HT-29 (cell line): ENCODE data around the gene TARDBP. TPM values are rescaled to one million over a fixed set of nuclear protein-coding genes. Genes with fewer than 3 reads are reported as not detected.
"Not testable (repeated sequence)": the region's sequence is repeated elsewhere in the genome, so short reads cannot be mapped to it uniquely, and the experiment has no call there.

Experiments
- DNase-seq: peaks from one replicate; pipeline ENCODE4 v3.0.0-alpha.2; 2015; ENCODE audit warnings: low spot score
- total RNA-seq: library from RNA; depleted of rRNA; stranded (reverse); fragments of >200 nt; shearing (Covaris generic); gene quantifications from 2 replicates; pipeline ENCODE4 v1.2.3, GENCODE V29; 2014

The TARDBP gene
- total RNA-seq, 1 experiment from 2014 or later, result 55.7 TPM

DNA sequence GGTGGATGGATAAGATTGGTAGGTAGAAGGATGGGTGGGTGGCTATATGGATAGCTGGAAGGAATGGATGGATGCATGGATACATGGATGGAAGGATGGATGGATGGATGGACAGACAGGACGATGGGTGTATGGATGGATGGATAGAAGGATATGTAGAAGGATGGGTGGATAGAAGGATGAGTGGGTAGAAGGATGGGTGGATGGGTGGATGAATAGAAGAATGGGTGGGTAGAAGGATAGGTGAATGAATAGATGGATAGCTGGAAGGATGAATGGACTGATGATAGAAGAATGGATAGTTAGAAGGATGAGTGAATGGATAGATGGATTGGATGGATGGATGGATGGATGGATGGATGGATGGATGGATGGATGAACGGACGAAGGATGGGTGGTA is 29.6 kb downstream of the TARDBP start:
- DNase-seq, result no peak

DNA sequence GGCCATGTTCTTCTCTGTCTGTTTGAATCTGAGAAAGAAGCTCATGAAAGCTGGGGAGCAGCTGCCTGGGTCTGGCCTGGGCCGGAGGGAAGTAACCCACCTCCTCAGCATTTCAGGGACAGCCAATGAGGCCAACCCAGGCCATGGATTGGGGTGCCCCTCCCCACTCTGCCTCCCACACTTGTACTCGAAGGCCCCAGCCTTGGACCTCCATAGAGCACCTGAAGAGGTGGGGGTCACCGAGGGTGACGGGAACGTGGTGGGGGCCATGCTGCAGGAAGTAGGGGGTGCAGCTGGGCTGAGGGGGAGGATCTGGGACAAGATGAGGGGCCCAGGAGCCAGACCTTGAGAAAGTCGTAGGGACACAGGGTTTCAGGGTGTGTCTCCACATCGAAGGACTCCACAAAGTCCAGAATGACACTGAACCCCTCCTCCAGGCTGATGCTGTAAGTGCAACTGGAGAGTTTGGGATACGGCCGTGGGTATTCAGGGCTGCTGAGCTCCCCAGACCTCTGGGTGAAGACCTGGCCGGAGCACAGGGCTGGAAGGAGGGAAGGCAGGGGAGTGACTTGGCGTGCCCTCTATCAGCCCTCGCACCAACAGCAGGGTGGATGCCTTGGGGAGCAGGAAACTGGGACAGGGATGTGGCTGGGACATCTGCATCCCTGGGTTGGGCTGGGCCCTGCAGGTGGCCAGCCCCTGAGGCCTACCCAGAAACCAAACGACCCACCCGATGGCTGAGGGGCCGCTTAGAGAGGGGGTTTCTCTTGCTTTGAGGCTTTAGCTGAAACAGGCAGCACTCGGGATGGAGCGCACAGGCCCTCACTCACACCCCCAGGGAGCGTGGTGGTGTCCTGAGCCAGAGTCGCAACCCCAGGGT is 30.8 kb downstream of the TARDBP start:
- no peak for DNase-seq

DNA sequence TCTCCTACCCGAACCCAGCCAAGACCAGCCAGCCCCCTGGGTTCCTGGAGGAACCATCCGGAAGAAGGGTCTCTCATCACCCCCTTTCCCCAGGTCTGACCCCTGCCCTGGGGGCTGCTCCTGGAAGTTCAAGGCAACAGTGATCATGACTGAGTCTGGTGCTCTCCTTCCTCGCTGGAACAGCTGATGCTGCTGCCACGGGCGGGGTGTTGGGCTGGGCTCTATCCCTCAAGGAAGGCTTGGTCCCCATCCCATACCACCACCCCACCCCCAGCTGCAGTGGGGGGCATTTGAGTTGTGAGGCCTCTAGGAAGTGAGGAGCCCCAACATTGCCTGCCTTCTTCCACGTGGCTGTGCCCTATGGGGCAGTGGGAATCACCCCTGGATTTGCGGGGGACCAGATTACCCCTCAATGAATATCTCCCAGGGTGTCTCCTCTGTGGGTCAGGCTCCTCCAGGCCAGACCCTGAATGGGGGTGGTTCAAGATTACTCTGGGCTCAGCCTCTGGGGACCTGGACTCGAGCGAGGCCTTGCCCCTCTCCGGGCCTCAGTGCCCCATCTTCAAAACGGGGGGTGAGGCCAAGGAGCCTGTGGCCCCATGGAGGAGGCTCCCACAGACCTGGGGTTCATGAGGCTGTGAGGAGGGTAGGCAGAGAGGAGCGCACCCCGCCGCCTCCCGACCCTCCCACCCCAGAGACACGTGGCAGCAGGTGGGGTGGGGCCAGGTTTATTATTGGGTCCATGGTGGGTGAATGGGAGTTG is 31.8 kb downstream of the TARDBP start:
- no peak for DNase-seq

DNA sequence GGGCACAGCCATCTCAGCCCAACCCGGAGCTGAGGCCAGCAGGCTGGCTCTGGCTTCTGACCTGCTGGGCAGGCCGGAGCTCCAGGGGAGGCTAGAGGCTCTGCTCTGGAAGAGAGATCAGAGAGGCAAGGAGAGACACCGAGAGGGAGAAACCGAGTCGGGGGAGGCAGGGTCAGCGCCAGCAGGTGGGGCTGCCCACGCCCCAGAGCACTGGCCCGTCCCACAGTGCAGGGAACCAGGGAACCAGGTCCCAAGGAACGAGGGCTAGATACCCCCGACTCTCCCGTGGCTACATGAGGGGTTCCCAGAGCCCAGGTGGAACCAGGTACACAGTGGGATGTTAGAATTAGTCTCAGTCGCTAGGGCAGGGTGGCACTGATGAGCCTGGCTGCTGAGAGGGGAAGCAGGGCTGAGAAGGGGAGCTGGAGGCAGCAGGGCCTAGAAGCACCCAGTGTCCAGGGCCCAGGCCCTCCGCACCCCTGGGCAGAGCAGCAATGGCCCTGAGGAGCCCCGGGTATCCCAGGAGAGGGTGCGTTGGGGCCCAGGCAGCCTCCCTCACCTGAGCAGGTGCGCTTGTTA is 32.5 kb downstream of the TARDBP start:
- no peak for DNase-seq

DNA sequence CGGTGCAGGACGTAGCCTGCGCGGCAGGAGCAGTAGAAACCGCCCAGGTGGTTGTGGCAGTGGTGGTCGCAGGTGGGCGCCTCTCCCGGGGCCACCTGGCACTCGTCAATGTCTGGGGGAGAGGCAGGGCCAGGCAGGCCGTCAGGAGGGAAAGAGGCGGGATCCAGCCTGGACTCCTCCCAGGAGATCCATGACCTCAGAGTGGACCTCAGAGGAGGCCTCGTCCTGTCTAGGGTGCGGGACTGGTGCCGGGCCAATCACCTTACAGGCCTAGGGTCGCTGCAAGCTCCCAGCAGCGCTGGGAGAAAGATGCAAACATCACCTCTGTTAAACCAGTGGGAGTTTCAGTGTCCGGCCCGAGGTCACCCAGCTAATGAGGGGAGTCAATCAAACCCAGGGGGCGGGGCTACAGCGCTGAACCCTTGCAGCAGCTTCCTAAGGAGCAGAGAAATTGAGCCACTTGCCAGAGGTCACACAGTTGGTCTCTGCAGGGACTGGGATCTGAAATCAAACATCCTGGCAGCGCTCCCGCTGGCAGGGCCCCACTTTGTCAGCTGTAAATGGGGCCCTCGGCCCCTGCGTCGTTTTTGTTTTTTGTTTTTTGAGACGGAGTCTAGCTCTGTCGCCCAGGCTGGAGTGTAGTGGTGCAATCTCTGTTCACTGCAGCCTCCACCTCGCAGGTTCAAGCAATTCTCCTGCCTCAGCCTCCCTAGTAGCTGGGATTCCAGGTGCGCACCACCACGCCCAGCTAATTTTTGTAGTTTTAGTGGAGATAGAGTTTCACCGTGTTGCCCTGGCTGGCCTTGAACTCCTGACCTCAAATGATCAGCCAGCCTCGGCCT is 33.2 kb downstream of the TARDBP start:
- DNase-seq, result no peak

DNA sequence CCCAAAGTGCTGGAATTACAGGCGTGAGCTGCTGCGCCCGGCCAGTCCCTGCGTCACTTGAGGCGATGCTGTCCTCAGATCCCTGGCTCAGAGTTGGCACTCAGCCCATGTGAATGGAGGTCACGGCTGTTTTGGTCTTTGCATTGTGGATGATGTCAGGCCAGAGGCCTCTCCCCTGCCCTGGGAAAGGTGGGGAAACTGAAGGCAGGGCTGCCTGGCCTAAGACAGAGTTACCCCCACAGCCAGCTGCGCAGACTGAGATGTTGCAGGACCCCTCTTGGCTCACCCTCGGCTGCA is 33.8 kb downstream of the TARDBP start:
- peak; percentile 35 for DNase-seq

DNA sequence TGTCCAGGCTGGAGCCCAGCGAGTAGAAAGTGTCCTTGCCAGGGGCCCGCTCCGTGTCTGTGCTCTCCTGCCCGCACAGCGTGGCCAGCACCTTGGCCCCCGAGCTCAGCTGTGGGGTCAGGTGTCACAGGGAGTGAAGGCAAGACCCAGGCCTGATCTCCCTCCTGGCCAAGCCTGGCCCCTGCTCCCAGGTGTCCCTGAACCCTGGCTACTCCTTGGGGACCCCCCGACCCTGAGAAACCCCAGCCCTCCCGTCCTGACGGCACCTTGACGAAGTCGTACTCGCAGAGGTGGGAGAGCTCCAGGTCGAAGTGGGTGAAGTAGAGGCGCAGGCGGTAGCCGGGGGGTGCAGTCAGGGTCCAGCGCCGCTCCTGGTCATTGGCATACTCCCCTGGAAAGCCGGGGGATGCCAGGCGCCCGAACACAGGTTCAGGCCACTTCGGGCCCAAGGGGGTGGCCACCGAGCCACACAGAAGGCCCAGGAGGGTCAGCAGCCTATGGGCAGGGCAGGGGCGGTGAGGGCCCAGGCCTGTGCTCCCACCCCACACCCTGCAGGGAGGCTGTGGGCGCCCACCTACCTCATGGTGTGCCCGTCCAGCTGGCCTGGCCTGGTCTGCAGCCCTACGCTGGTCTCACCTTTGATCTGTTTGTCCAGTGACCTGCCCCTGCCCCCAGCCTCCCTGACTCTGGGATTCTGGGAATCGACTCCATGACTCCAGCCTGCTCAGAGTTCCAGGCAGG is 34.3 kb downstream of the TARDBP start, which contains the start of gene MASP2:
Gene MASP2, minus strand, starts transcription at position 615 of the 741 bp plus-strand sequence. Its CDS starts 32 bp downstream, at position 583.
- DNase-seq, result no peak

DNA sequence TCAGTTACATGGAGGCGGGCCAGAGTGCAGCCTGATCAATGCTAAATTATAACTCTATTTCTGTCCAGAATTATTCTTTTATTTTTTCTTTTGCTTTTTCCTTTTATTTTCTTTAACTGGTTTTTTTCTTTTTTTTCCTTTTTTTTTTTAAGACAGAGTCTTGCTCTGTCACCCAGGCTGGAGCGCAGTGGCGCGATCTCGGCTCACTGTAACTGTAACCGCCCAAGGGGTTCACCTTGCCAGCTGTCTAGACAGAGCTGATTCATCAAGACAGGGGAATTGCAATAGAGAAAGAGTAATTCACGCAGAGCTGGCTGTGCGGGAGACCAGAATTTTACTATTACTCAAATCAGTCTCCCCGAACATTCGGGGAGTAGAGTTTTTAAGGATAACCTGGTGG is 38.7 kb downstream of the TARDBP start:
- DNase-seq, result not testable (repeated sequence)

DNA sequence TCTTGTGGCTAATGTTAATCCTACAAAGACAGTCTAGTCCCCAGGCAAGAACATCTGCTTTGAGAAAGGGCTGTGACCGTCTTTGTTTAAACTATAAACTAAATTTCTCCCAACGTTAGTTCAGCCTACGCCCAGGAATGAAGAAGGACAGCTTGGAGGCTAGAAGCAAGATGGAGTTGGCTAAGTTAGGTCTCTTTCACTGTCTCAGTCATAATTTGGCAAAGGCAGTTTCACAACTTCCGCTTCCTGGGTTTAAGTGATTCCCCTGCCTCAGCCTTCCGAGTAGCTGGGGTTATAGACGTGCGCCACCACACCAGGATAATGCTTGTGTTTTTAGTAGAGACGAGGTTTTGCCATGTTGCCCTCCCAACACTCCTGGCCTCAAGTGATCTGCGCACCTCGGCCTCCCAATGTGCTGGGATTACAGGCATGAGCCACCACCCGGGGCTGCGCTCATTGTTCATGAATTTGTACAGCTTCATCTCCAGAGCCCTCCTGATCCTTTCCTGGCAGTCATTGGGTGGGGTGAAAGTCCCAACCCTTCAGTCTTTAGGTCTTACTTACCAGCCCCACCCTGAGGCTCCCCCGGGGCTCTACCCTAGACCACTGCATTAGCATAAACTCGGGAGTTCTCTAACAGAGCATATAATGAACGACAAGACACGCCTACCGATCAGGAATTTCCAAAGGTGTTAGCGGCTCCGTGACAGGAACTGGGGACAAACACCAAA is 39.5 kb downstream of the TARDBP start:
- DNase-seq, result no peak

DNA sequence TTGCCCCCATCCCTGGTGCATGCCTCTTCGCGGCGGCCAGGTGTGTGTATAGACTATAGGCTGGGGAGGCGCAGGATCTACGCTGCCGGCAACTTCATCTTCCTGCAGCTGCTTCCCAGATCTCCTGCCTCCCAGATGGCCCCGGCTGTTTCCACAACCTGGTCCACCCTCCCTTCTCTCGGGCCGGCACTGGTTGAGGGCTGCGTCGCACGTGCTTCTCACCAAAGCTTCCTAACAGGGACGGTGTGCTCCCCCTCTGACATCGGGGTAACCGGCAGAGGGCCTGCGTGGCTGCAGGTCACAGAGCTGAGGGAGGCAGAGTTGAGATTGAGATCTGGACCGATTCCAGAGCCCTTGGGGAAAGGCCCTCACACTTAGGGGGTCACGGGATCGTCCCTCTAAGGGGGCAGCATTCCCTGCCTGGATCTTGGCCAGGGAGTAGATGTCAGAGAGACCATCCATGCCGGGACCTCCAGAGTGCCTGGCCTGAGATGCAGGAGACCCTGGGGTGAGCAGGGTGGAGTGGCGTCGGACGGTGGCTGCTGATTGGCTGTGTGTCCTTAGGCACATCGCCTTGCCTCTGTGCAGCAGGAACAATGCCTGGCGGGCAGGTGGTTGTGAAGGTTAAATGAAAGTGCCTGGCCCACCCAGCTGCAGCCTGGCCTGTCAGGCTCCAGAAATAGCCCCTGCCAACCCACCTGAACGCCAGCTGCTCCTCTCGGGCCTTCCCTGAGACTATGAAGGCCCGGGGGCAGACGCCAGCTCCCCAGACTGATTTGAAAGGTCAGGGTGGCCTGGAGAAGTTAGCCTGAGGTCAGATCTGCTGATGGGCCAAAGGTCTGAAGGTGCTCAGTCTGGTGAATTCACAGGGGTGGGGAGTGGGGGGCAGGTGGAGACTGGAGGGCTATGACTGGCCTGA is 40.6 kb downstream of the TARDBP start:
- DNase-seq, result no peak

DNA sequence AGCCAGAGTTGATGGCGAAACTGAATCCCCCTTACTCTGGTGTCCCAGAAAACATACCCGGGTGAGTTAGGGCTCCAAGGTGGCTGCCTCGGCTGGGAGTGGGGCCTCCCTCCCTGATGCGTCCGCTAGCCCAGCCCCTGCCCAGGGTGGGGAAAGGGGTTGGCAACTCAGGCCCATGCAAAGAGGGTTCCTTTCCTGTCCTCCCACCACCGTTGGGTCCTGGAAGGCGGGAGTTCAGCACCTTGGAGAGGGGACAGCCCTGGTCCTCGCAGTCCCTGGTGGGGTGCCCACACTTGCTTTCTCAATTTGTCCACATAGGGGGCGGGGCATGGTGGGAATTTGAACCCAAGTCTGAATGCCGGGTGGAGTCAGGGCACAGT is 41.3 kb downstream of the TARDBP start:
- DNase-seq, result peak; percentile 34

DNA sequence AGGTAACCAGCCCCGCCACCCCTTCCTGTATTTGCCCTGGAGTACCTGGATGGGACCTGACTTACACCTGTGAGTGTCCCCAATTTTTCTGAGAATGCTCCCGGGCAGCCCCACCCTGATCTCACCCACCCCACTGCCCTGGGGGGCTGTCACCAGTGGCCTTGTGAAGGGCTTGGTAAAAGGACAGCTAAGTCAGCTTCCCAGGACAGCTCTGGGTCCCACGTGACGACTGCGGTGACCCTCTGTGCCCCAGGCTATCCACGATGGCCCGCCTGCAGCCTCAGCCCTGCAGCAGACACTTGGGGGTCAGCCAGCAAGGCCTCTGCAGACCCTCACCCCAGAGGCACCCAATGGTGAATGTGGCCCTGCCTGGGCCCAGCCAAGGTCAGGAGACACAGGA is 41.7 kb downstream of the TARDBP start:
- no peak for DNase-seq

DNA sequence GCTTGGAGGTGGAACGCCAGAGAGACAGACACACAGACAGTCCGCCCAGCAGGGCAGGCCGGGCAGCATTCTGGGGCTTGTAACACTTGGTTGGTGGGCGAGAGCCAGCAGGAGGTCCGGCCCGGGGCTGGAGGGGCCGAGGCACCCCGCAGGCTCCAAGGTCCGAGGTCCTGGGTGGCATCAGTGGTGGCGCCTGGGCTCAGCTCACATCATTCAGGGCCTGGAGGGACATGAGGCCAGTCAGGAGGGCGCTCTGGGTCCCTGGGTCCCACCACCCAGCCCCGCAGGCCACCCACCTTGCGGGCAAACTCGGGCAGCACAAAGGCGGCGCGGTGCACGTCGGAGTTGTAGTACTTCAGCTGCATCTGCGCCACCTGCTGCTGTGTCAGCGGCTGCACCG is 42.2 kb downstream of the TARDBP start:
- no peak for DNase-seq

DNA sequence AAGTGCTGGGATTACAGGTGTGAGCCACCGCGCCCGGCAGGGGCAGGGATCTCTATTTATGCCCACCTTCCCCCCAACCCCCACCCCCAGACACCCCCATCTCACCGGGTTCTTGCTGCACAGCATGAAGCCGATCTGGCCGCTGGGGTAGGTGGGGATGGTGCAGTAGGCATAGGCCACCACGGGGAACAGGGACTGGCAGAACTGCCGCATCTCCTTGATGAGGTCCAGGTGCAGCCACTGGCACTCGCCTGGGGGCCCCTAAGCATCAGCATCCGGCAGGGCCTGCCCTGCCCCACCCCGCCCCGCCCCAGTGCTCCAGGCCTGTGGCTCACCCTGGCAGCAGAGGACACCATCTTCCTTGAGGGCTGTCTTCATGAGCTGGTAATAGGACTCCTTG is 43.2 kb downstream of the TARDBP start:
- DNase-seq, result no peak

DNA sequence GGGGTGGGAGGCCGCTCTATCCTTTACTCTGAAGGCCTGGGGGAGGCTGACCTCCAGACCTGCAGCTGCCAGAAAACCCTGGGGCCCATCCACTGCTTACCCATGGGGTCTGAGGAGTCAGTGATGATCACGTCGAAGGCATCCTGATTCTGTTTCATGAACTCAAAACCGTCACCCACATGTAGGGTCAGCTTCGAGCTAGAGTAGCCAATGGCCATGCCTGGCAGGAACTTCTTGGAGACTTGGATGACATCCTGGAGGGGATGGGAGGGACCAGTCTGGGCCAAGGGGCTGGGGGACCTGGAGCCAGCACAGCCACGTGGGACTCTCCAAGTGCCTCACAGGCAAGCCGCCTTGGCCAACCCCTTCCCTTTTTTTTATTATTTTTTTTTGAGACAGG is 44.0 kb downstream of the TARDBP start:
- no peak for DNase-seq

DNA sequence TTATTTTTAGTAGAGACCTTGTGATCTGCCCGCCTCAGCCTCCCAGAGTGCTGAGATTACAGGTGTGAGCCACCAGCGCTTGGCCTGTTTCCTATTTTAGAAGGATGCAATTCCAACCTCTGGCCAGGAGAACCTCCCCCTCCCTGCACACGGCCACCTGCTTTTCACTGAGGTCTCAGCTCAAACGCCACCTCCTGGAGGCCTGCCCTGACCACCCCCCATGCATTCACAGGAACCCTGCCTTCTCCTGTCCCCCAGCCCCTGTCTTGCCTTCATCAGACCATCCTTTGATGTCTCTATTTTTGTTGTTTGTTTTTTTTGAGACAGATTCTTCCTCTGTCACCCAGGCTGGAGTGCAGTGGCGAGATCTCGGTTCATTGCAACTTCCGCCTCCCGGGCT is 45.0 kb downstream of the TARDBP start:
- no peak for DNase-seq

DNA sequence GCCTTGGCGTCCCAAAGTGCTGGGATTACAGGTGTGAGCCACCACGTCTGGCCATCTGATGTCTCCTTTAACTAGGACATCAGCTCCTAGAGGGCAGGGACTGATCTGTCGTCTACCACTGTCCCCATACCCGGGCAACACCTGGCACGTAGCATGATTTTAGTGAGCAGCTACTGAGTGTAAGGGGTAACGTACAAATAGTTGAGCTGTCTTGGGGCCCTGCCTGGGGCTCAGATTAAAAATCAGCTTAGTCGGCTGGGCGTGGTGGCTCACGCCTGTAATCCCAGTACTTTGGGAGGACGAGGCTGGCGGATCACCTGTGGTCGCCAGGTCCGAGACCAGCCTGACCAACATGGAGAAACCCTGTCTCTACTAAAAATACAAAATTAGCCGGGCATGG is 45.6 kb downstream of the TARDBP start:
- DNase-seq, result no peak

DNA sequence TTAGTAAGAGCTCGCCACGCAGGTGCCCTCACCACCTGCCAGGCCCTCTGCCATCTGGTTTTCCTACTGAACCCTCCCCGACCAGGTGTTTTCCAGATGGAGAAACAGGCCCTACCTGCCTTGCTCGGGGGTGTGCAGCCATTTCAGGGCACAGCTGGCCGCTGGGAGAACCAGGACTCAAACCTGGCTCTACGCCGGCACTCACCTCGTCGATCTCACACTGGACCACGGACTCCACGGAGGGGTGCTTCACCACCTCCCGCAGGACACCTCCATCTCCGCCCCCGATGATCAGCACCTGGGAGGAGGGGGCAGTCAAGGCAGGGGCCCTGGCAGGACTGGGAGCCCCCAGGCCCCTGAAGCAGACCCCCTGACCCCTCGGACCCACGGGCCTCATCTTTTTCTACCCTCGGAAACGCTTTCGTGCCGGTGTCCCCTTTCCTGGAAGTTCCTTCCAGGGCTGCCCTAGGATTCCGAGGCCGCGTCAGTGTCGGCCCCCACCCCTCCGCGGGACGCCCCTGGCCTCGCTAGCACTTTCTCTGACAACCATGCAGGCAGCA is 46.2 kb downstream of the TARDBP start:
- no peak for DNase-seq
